Activated B cell treated with CpG ODN at 0.5 μM for 24 hours (primary cell): ENCODE measurements around the gene CNIH3. TPM values are rescaled to one million over a fixed set of nuclear protein-coding genes. Genes with fewer than 3 reads are reported as not detected.
"Not testable (repeated sequence)": the region's sequence is repeated elsewhere in the genome, so short reads cannot be mapped to it uniquely, and the experiment has no call there.

Source experiments
- ATAC-seq: fragments of 200-7000 bp; cut with Tn5 transposase; one replicate; pipeline ENCODE4 v1.10.0; 2021; ENCODE audit warnings: low read depth, mild to moderate bottlenecking, moderate library complexity
- CTCF ChIA-PET: fragments of 350-600 bp; sonication (Branson Sonifier 250); formaldehyde crosslinking; loops from one replicate; lab custom pipeline; 2021; ENCODE audit warnings: antibody characterized with exemption; lab: Charles Lee
- POLR2A ChIA-PET: fragments of 350-600 bp; sonication (Branson Sonifier 250); formaldehyde crosslinking; loops from one replicate; lab custom pipeline; 2021; ENCODE audit warnings: antibody characterized with exemption; lab: Charles Lee
- DNase-seq: peaks from one replicate; pipeline ENCODE4 v3.0.0; 2022
- H3K27ac Mint-ChIP-seq: one replicate; pipeline ENCODE4 v1.8.0; 2020; ENCODE audit warnings: mixed read lengths
- H3K27me3 Mint-ChIP-seq: one replicate; pipeline ENCODE4 v1.8.0; 2021; ENCODE audit warnings: mixed read lengths
- H3K36me3 Mint-ChIP-seq: one replicate; pipeline ENCODE4 v1.8.0; 2021; ENCODE audit warnings: low read depth, mixed read lengths
- H3K4me1 Mint-ChIP-seq: one replicate; pipeline ENCODE4 v1.8.0; 2021; ENCODE audit warnings: mixed read lengths
- H3K4me3 Mint-ChIP-seq: one replicate; pipeline ENCODE4 v1.8.0; 2020; ENCODE audit warnings: mild to moderate bottlenecking, mixed read lengths
- H3K9me3 Mint-ChIP-seq: one replicate; pipeline ENCODE4 v1.8.0; 2020; ENCODE audit warnings: mixed read lengths
- CTCF ChIP-seq: fragments of 200-600 bp; IDR thresholded peaks from one replicate; pipeline ENCODE4 v1.8.0; 2022; ENCODE audit warnings: antibody characterized with exemption, mild to moderate bottlenecking
- intact Hi-C: fragments of 100-400 bp; cut with micrococcal nuclease; formaldehyde crosslinking; loops from one replicate; pipeline ENCODE4 v1.15.1; 2024
- total RNA-seq: library from RNA; stranded (reverse); gene quantifications from 2 replicates; pipeline ENCODE4 v1.2.3, GENCODE V29; 2022

The CNIH3 gene
- total RNA-seq, 1 donor from 2014 or later, result 1.8 TPM

- H3K36me3 Mint-ChIP-seq, result no peaks in the 10 kb centered on the region
- DNase-seq (no peak), ATAC-seq (no peak)
- H3K27ac Mint-ChIP-seq, result no peak overlapping the region
- no peaks in the 10 kb centered on the region for H3K9me3 Mint-ChIP-seq
- intact Hi-C loops, result no loop called here
- peaks cover 2% of the 10 kb centered on the region for H3K27me3 Mint-ChIP-seq
- no peaks in the 10 kb centered on the region for H3K4me1 Mint-ChIP-seq
- H3K4me3 Mint-ChIP-seq, result no peak overlapping the region
- CTCF ChIA-PET, result no interaction called here
- POLR2A ChIA-PET, result no interaction called here
- TF ChIP-seq CTCF, result no peak
Measured at GRCh38 chr1:224710196-224710595, 94.1 kb downstream of the CNIH3 start.

DNA sequence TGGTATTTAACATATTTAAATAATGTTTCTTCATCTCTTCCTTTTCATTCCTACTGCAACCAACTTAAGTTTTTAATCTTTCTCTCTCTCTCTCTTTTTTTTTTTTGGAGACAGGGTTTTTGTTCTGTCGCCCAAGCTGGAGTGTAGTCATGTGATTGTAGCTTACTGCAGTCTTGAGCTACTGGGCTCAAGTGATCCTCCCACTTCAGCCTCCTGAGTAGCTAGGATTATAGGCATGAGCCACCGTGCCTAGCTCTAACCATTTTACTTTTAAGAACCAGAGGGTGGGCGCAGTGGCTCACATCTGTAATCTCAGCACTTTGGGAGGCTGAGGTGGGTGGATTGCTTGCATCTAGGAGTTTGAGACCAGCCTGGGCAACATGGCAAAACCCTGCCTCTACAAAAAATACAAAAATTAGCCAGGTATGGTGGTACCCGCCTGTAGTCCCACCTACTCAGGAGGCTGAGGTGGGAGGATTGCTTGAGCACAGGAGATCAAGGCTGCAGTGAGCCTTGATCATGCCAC lies 95.2 kb downstream of the CNIH3 start:
- ATAC-seq, H3K27me3 Mint-ChIP-seq, H3K36me3 Mint-ChIP-seq, intact Hi-C loops, DNase-seq, CTCF ChIA-PET, POLR2A ChIA-PET, H3K27ac Mint-ChIP-seq, H3K4me3 Mint-ChIP-seq, H3K4me1 Mint-ChIP-seq, H3K9me3 Mint-ChIP-seq: not testable (repeated sequence)

- no peak for TF ChIP-seq CTCF
- Mint-ChIP-seq H3K4me3 (no peak overlapping the region), H3K36me3 (no peaks in the 10 kb centered on the region), H3K27me3 (peaks cover 3% of the 10 kb centered on the region), H3K9me3 (no peaks in the 10 kb centered on the region), H3K4me1 (no peaks in the 10 kb centered on the region), H3K27ac (no peak overlapping the region)
- CTCF ChIA-PET, result no interaction called here
- POLR2A ChIA-PET, result no interaction called here
- ATAC-seq, result no peak
- DNase-seq, result no peak
- intact Hi-C loops, result no loop called here
Measured at GRCh38 chr1:224711876-224712275, 95.8 kb downstream of the CNIH3 start.

DNA sequence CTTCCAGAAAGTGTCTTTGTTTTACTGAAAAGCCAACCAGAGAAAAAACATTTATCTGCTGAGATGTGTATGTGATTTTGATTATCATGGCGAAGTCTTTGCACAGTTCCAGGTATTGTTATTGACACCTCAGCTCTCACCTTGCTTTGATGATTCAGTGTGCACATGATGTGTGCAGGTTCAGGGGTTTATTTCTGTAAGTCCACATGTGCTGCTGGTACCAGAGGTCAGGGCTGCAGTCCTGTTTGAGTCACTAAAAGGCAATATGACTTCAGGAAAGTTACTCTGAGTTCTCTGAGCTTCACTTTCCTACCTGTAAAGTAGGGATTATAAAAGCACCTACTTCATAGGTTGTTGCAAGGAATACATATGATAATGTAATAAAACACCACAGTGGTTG lies 97.1 kb downstream of the CNIH3 start:
- peaks cover 3% of the 10 kb centered on the region for H3K27me3 Mint-ChIP-seq
- no peak for TF ChIP-seq CTCF
- no peak overlapping the region for H3K4me3 Mint-ChIP-seq
- no peak overlapping the region for H3K27ac Mint-ChIP-seq
- DNase-seq (no peak), ATAC-seq (no peak)
- intact Hi-C loops, result no loop called here
- H3K9me3 Mint-ChIP-seq, result no peaks in the 10 kb centered on the region
- ChIA-PET CTCF (no interaction called here), POLR2A (no interaction called here)
- H3K4me1 Mint-ChIP-seq, result no peaks in the 10 kb centered on the region
- no peaks in the 10 kb centered on the region for H3K36me3 Mint-ChIP-seq

DNA sequence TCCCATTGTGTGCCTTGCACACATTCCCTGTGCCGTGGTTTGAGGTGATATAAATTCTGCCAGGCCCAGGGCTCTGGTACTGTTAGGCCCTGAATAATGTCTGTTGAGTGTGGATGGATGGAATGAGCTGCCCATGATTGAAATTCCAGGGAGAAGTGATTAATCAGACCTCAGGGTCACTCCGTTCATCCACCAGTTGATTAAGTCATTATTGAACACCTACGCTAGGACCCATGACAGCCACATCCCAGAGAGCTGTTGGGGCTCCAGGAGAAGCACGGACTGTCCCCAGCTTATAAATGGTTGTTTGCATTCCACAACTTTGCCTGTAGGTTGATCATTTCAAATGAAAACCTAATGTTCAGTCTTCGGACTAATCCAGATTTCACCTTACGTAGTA lies 98.4 kb downstream of the CNIH3 start:
- no peak overlapping the region for H3K27ac Mint-ChIP-seq
- POLR2A ChIA-PET, result no interaction called here

More for the DNA sequence above, 98.4 kb downstream of the CNIH3 start:
- H3K4me1 Mint-ChIP-seq, result no peaks in the 10 kb centered on the region
- CTCF ChIA-PET, result no interaction called here
- H3K36me3 Mint-ChIP-seq, result no peaks in the 10 kb centered on the region
- ATAC-seq (no peak), DNase-seq (no peak)
- no peaks in the 10 kb centered on the region for H3K9me3 Mint-ChIP-seq
- no peak for TF ChIP-seq CTCF
- intact Hi-C loops, result no loop called here
- no peak overlapping the region for H3K4me3 Mint-ChIP-seq
- peaks cover 5% of the 10 kb centered on the region for H3K27me3 Mint-ChIP-seq
